HEK293T (cell line): ENCODE results near the gene PICALM.

Experiments
- BHLHE40 ChIP-seq: fragments of 450-650 bp; IDR thresholded peaks from 2 replicates; pipeline ENCODE4 v1.6.1; 2016; ENCODE audit warnings: mild to moderate bottlenecking, moderate library complexity, borderline replicate concordance
- CTBP1 ChIP-seq: fragments of 450-650 bp; IDR thresholded peaks from 2 replicates; pipeline ENCODE4 v1.6.1; 2016; ENCODE audit warnings: borderline replicate concordance
- ELF4 ChIP-seq: fragments of 450-650 bp; IDR thresholded peaks from 2 replicates; pipeline ENCODE4 v1.6.1; 2017; ENCODE audit warnings: antibody characterized with exemption
- FOXM1 ChIP-seq: fragments of 450-650 bp; IDR thresholded peaks from 2 replicates; pipeline ENCODE4 v1.6.1; 2017; ENCODE audit warnings: mild to moderate bottlenecking, borderline replicate concordance
- L3MBTL2 ChIP-seq: fragments of 450-650 bp; conservative IDR thresholded peaks from 2 replicates; pipeline ENCODE4 v1.6.1; 2016; ENCODE audit warnings: mild to moderate bottlenecking
- LEF1 ChIP-seq: fragments of 450-650 bp; IDR thresholded peaks from 2 replicates; pipeline ENCODE4 v1.6.1; 2017; ENCODE audit warnings: mild to moderate bottlenecking, borderline replicate concordance
- SP1 ChIP-seq: fragments of 450-650 bp; IDR thresholded peaks from 2 replicates; pipeline ENCODE4 v1.6.1; 2017
- SUZ12 ChIP-seq: fragments of 450-650 bp; IDR thresholded peaks from 2 replicates; pipeline ENCODE4 v1.6.1; 2016; ENCODE audit warnings: mild to moderate bottlenecking
- TARDBP ChIP-seq: fragments of 450-650 bp; IDR thresholded peaks from 2 replicates; pipeline ENCODE4 v1.6.1; 2016
- TF ChIP-seq, protein P1 (sequence below): fragments of 450-650 bp; IDR thresholded peaks from 2 replicates; pipeline ENCODE4 v1.6.1; 2016

DNA sequence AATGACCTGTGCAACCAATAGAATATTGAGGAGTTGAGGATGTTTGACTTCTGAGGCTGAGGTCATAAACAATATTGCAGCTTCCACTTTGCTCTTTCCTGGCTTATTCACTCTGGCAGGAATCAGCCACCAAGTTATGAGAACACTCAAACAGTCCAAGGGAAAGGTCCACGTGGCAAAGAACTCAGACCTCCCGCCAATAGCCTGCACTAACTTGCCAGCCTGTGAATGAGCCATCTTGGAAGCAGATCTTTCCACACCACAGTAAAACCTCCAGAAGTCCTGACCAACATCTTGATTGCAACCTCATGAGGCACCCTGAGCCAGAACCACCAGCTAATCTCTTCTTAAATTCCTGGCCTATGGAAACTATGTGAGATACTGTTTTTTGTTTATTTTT is 22.7 kb upstream of the PICALM start:
- TF ChIP-seq BHLHE40 (no peak), TARDBP (no peak), FOXM1 (no peak), CTBP1 (no peak), ELF4 (no peak), L3MBTL2 (no peak), SP1 (no peak), LEF1 (no peak), SUZ12 (no peak)
- TF ChIP-seq, protein P1, sequence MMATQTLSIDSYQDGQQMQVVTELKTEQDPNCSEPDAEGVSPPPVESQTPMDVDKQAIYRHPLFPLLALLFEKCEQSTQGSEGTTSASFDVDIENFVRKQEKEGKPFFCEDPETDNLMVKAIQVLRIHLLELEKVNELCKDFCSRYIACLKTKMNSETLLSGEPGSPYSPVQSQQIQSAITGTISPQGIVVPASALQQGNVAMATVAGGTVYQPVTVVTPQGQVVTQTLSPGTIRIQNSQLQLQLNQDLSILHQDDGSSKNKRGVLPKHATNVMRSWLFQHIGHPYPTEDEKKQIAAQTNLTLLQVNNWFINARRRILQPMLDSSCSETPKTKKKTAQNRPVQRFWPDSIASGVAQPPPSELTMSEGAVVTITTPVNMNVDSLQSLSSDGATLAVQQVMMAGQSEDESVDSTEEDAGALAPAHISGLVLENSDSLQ, result no peak
